Measurements from ENCODE around the gene ANKMY1. TPM values are rescaled to one million over a fixed set of nuclear protein-coding genes. Genes with fewer than 3 reads are reported as not detected.

The ANKMY1 gene
- total RNA-seq, 1 experiment from 2014 or later, result 85.7 TPM

DNA sequence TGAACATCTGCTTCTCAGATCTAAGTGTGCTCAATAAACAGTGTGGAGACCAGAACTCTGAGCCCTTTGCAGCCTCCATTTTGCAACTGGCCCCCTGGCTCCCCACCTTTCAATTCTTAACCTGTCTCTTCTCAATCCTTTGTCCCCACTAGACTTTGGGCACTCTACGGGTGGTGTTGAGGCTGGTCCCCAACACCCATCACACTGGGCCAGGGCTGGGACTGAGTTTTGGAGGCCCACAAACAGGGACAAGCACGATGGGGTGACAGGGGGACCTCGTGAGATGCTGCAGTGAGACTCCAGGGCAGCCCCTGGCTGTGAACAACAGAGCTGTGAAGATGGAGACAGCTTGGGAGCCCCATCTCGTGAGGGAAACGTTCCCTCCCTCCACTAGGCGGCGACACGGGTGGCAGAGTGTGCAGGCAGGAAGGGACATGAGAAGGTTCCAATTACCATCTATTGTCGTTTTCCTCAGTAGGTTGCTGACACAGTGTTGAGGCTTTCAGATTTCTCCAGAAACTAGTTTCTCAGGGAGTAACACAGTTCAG, 1.2 kb downstream of the ANKMY1 start:
- intact Hi-C loops (cut with micrococcal nuclease; ENCODE audit: unreplicated experiment), result no loop called here
- Histone ChIP-seq H3F3A (ENCODE audit: insufficient read depth, low read depth) (peaks cover 14% of the 10 kb centered on the region), H3K9me2 (ENCODE audit: insufficient read depth) (no peaks in the 10 kb centered on the region), H4K20me1 (ENCODE audit: insufficient read depth) (peaks cover 64% of the 10 kb centered on the region), H3K27ac (no peak overlapping the region), H3K4me3 (no peak overlapping the region), H3K27me3 (ENCODE audit: insufficient read depth, low read depth) (no peaks in the 10 kb centered on the region), H3K4me1 (replicated peaks; ENCODE audit: insufficient read depth) (peaks cover 15% of the 10 kb centered on the region), H3K4me2 (no peak overlapping the region), H3K9me3 (ENCODE audit: insufficient read depth, low read depth) (no peaks in the 10 kb centered on the region), H2AFZ (no peak overlapping the region), H3K36me3 (ENCODE audit: low read depth) (peaks cover 31% of the 10 kb centered on the region), H3K79me2 (ENCODE audit: low read depth) (peaks cover 78% of the 10 kb centered on the region)
- TF ChIP-seq EZH2 (IDR thresholded peaks at IDR 0.05; ENCODE audit: low read depth), result no peak
- TF ChIP-seq, protein P1, sequence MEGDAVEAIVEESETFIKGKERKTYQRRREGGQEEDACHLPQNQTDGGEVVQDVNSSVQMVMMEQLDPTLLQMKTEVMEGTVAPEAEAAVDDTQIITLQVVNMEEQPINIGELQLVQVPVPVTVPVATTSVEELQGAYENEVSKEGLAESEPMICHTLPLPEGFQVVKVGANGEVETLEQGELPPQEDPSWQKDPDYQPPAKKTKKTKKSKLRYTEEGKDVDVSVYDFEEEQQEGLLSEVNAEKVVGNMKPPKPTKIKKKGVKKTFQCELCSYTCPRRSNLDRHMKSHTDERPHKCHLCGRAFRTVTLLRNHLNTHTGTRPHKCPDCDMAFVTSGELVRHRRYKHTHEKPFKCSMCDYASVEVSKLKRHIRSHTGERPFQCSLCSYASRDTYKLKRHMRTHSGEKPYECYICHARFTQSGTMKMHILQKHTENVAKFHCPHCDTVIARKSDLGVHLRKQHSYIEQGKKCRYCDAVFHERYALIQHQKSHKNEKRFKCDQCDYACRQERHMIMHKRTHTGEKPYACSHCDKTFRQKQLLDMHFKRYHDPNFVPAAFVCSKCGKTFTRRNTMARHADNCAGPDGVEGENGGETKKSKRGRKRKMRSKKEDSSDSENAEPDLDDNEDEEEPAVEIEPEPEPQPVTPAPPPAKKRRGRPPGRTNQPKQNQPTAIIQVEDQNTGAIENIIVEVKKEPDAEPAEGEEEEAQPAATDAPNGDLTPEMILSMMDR (conservative IDR thresholded peaks at IDR 0.05), result peak; percentile 59
- ChIA-PET POLR2A (ENCODE audit: unreplicated experiment) (no interaction called here), CTCF (interaction anchor here (0.6 kb wide), 1 partner anchor 285 kb away, joined by 3 read pairs; no protein-coding TSS in a partner anchor)
- no TSS peak for BruUV-seq (replicated peaks)
- DNase-seq, result no peak

DNA sequence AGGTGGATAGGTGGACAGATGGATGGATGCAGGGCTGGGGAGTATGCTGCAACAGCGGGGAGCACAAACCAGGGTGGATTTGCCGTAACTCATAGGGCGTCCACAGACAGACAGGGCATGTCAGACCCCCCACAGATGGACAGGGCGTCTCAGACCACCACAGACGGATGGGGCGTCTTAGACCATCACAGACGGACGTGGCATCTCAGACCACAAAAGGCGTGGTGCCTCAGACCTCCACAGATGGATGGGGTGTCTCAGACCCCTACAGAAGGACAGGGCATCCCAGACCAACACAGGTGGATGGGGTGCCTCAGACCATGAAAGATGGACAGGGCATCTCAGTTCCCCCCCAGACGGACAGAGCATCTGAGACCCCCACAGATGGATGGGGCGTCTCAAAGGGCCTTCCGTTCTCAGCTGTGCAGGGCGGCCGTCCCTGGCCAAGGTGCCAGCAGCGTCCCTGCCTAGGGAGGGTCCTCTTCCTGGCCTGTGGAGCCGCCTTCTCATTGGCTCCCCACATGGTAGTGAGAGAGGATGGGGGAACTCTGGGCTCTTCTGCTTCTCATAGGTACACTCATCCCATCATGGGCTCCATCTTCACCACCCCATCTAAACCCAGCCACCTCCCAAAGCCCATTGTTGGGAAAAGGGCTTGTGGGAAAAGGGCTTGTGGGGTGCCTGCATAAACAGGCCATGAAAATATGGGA, 2.1 kb downstream of the ANKMY1 start:
- Histone ChIP-seq H3K4me1 (replicated peaks; ENCODE audit: insufficient read depth) (peaks cover 15% of the 10 kb centered on the region), H3K9me3 (ENCODE audit: insufficient read depth, low read depth) (0 out of 2 replicates have a peak, but pooled peaks cover 1% of the 10 kb centered on the region), H3K27me3 (ENCODE audit: insufficient read depth, low read depth) (no peaks in the 10 kb centered on the region), H3F3A (ENCODE audit: insufficient read depth, low read depth) (peaks cover 14% of the 10 kb centered on the region), H3K27ac (no peak overlapping the region), H3K4me3 (no peak overlapping the region), H3K36me3 (ENCODE audit: low read depth) (peaks cover 41% of the 10 kb centered on the region), H2AFZ (no peak overlapping the region), H3K9me2 (ENCODE audit: insufficient read depth) (no peaks in the 10 kb centered on the region), H3K79me2 (ENCODE audit: low read depth) (peaks cover 87% of the 10 kb centered on the region), H3K4me2 (no peak overlapping the region), H4K20me1 (ENCODE audit: insufficient read depth) (peaks cover 70% of the 10 kb centered on the region)
- TF ChIP-seq, protein P1 (conservative IDR thresholded peaks at IDR 0.05), result no peak
- no peak for TF ChIP-seq EZH2 (IDR thresholded peaks at IDR 0.05; ENCODE audit: low read depth)
- CTCF ChIA-PET, result no interaction called here
- no peak for DNase-seq
- intact Hi-C loops (cut with micrococcal nuclease; ENCODE audit: unreplicated experiment), result no loop called here
- POLR2A ChIA-PET (ENCODE audit: unreplicated experiment), result no interaction called here
- no TSS peak for BruUV-seq (replicated peaks)

DNA sequence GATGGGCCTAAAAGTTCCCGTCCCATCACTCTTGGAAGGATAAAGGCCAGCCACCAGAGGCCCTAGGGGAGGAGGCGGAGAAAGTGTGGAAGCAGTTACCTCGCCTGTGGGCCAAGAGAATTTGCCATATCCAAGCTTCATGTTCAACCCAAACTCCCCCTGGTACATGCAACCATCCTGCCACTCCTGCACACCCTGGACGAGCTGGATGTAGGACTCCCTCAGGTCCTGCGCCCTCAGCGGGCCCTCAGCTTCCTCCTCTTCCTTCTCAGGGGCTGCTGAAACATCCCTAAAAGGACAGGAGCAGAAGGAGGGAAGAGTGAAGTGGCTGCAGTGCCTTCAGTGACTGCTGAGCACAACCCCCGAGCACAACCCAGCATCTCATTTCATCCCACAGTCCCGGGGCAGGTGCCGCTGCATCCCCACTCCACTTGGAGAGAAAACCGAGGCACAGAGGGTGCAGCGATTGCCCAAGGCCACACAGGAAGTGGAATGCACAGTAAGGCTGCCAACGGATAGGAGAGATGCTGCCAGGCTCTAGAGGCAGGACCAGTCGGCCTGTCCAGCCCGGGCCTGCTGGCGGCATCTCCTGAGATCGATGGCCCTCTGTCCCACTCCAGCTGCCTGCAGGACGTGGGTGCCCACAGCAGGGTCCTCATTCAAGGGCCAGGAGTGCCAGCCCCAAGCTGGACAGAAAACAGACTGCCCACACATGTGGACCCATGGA, 2.9 kb downstream of the ANKMY1 start:
- Histone ChIP-seq H3K4me3 (no peak overlapping the region), H3K4me2 (no peak overlapping the region), H3K79me2 (ENCODE audit: low read depth) (peaks cover 88% of the 10 kb centered on the region), H3K36me3 (ENCODE audit: low read depth) (peaks cover 46% of the 10 kb centered on the region), H2AFZ (no peak overlapping the region), H3K9me3 (ENCODE audit: insufficient read depth, low read depth) (0 out of 2 replicates have a peak, but pooled peaks cover 3% of the 10 kb centered on the region), H3K27ac (no peak overlapping the region), H3K27me3 (ENCODE audit: insufficient read depth, low read depth) (no peaks in the 10 kb centered on the region), H4K20me1 (ENCODE audit: insufficient read depth) (peaks cover 70% of the 10 kb centered on the region), H3K9me2 (ENCODE audit: insufficient read depth) (no peaks in the 10 kb centered on the region), H3F3A (ENCODE audit: insufficient read depth, low read depth) (peaks cover 14% of the 10 kb centered on the region), H3K4me1 (replicated peaks; ENCODE audit: insufficient read depth) (peaks cover 15% of the 10 kb centered on the region)
- BruUV-seq (replicated peaks), result no TSS peak
- ChIA-PET POLR2A (ENCODE audit: unreplicated experiment) (interaction anchor here (0.7 kb wide), 1 partner anchor 279 kb away, joined by 5 read pairs; no protein-coding TSS in a partner anchor), CTCF (no interaction called here)
- intact Hi-C loops (cut with micrococcal nuclease; ENCODE audit: unreplicated experiment), result no loop called here
- DNase-seq, result no peak
- TF ChIP-seq EZH2 (IDR thresholded peaks at IDR 0.05; ENCODE audit: low read depth), result no peak
- TF ChIP-seq, protein P1 (conservative IDR thresholded peaks at IDR 0.05), result no peak
